ENCODE data around the gene PGM2. TPM values are rescaled to one million over a fixed set of nuclear protein-coding genes. Genes with fewer than 3 reads are reported as not detected.

PGM2 gene
- total and polyA plus RNA-seq, 2 donors (not counting 3 experiments of a cell fraction or from before 2014, with no cell fraction given), result 17.9 to 53.9 TPM

DNA sequence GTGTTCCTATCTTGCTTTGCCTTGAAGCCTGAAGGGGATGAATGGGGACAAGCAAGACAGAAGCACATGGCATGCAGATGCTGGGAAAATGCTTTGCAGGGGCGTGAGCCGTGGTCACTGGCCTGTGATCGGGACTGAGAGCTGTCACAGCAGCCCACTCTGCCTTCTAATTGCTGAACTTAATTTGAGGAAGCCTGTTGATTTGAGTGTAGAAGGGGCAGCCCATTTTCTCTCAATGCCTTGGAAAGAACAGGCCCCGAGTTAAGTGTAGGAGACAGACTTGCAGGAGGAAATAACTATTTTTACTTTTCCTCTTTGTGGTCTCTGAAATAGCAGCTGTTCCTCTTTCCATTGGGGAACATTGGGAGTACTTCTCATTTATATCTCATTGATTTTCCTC is 38.3 kb downstream of the PGM2 start:
- Histone ChIP-seq H3K9me3 (replicated peaks; ENCODE audit: control insufficient read depth, insufficient read depth, low read length) (no peaks in the 10 kb centered on the region), H2AFZ (ENCODE audit: low read depth, low read length) (no peak overlapping the region), H3K27ac (ENCODE audit: insufficient read depth, low read depth, low read length) (no peak overlapping the region), H3K9ac (replicated peaks; ENCODE audit: extremely low read depth, insufficient read depth, low read length) (no peak overlapping the region), H3K4me3 (replicated peaks in 1 of 3; ENCODE audit: insufficient read depth in 1 of 3, low read depth in 1 of 3, low read length in 3 of 3) (no peak overlapping the region), H3K9me1 (replicated peaks; ENCODE audit: control insufficient read depth, extremely low read depth, insufficient read depth, low read length) (no peaks in the 10 kb centered on the region), H4K20me1 (replicated peaks; ENCODE audit: control insufficient read depth, extremely low read depth, insufficient read depth, low read length) (no peaks in the 10 kb centered on the region), H3K4me1 (ENCODE audit: control insufficient read depth, extremely low read depth, insufficient read depth, low read length) (no peaks in the 10 kb centered on the region), H3K36me3 (ENCODE audit: control insufficient read depth in 2 of 2, extremely low read depth in 1 of 2, insufficient read depth in 2 of 2, low read length in 2 of 2) (peaks cover 5 to 6% of the 10 kb centered on the region in 2 experiments), H3K27me3 (ENCODE audit: control insufficient read depth in 2 of 2, insufficient read depth in 2 of 2, low read length in 2 of 2) (no peaks in the 10 kb centered on the region), H3K79me2 (ENCODE audit: control insufficient read depth, insufficient read depth, low read length) (no peaks in the 10 kb centered on the region), H3K4me2 (ENCODE audit: insufficient read depth, low read length) (no peak overlapping the region)
- dilution Hi-C loops (cut with MboI; ENCODE audit: extremely low pct_ligation_motif_present, low sequenced_read_pairs) (no loop called here), intact Hi-C loops (cut with micrococcal nuclease) (no loop called here)
- FAIRE-seq (no peak), DNase-seq (ENCODE audit: low read depth, low spot score) (no peak)
- ChIA-PET CTCF (no interaction called here), POLR2A (no interaction called here)
- no TSS peak for BruUV-seq (replicated peaks)
- TF ChIP-seq JUN (IDR thresholded peaks at IDR 0.05; ENCODE audit: borderline replicate concordance, insufficient read depth, insufficient read length, low read depth) (no peak), FOS (IDR thresholded peaks at IDR 0.05; ENCODE audit: borderline replicate concordance, insufficient read depth, low read length) (no peak), POLR2AphosphoS5 (IDR thresholded peaks at IDR 0.05; ENCODE audit: insufficient read depth, low read depth, low read length) (no peak), POLR2A (IDR thresholded peaks at IDR 0.05; ENCODE audit: low read depth, low read length) (no peak), EZH2 (IDR thresholded peaks at IDR 0.05; ENCODE audit: borderline replicate concordance, low read depth, low read length, severe bottlenecking) (no peak), GATA2 (IDR thresholded peaks at IDR 0.05; ENCODE audit: insufficient read depth, insufficient read length, low read depth, low read length) (no peak), MYC (IDR thresholded peaks at IDR 0.05; ENCODE audit: low read depth, low read length) (no peak)
- TF ChIP-seq, protein P1, sequence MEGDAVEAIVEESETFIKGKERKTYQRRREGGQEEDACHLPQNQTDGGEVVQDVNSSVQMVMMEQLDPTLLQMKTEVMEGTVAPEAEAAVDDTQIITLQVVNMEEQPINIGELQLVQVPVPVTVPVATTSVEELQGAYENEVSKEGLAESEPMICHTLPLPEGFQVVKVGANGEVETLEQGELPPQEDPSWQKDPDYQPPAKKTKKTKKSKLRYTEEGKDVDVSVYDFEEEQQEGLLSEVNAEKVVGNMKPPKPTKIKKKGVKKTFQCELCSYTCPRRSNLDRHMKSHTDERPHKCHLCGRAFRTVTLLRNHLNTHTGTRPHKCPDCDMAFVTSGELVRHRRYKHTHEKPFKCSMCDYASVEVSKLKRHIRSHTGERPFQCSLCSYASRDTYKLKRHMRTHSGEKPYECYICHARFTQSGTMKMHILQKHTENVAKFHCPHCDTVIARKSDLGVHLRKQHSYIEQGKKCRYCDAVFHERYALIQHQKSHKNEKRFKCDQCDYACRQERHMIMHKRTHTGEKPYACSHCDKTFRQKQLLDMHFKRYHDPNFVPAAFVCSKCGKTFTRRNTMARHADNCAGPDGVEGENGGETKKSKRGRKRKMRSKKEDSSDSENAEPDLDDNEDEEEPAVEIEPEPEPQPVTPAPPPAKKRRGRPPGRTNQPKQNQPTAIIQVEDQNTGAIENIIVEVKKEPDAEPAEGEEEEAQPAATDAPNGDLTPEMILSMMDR (IDR thresholded peaks at IDR 0.05; ENCODE audit: extremely low read depth in 1 of 2, insufficient read depth in 1 of 2, low read depth in 1 of 2, low read length in 2 of 2), result no peak
- TF ChIP-seq, protein P2, sequence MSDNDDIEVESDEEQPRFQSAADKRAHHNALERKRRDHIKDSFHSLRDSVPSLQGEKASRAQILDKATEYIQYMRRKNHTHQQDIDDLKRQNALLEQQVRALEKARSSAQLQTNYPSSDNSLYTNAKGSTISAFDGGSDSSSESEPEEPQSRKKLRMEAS (IDR thresholded peaks at IDR 0.05; ENCODE audit: insufficient read depth, insufficient read length), result no peak
